GM12878 (cell line): ENCODE data around the gene ADRA2C. TPM values are rescaled to one million over a fixed set of nuclear protein-coding genes. Genes with fewer than 3 reads are reported as not detected.

Source experiments
- ATAC-seq: fragments of 200-7000 bp; cut with Tn5 transposase; 3 replicates; pipeline ENCODE4 v1.9.1; 2020; ENCODE audit warnings: mild to moderate bottlenecking, moderate library complexity
- BruUV-seq: library from RNA; stranded (reverse); fragments of 400-500 nt; replicated peaks from 2 replicates; lab custom pipeline; 2021; lab: Mats Ljungman, UMichigan
- CTCF ChIA-PET: fragments of 300-600 bp; sonication (Branson Sonifier 250); formaldehyde crosslinking; extraction: SDS; loops from one replicate; lab custom pipeline; 2021; ENCODE audit warnings: inconsistent platforms; lab: Yijun Ruan, JAX
- POLR2A ChIA-PET: fragments of 350-600 bp; formaldehyde crosslinking; extraction: SDS; loops from one replicate; lab custom pipeline; 2021; ENCODE audit warnings: inconsistent platforms; lab: Charles Lee
- RAD21 ChIA-PET: fragments of 300-600 bp; sonication (Branson Sonifier 250); formaldehyde crosslinking; loops from one replicate; lab custom pipeline; 2023; ENCODE audit warnings: antibody characterized with exemption; ENCODE audit not compliant: unreplicated experiment; lab: Charles Lee
- SMC1A ChIA-PET: fragments of 300-600 bp; sonication (Branson Sonifier 250); formaldehyde crosslinking; loops from one replicate; lab custom pipeline; 2023; ENCODE audit not compliant: unreplicated experiment, uncharacterized antibody; lab: Charles Lee
- DNase-seq: peaks from one replicate; pipeline ENCODE4 v3.0.0-alpha.2; 2011; ENCODE audit warnings: low read depth, low spot score
- FAIRE-seq: peaks from 3 replicates; lab custom pipeline; 2011; peaks lifted over from hg19 to GRCh38; lab: Jason Lieb, UNC
- H2AFZ ChIP-seq: 2 replicates; pipeline ENCODE4 v1.6.0; 2011; ENCODE audit warnings: low read depth, low read length, control low read depth; ENCODE audit not compliant: control insufficient read depth
- H3K27ac ChIP-seq: 2 replicates; pipeline ENCODE4 v1.5.1; 2011; ENCODE audit warnings: control low read depth; ENCODE audit not compliant: control insufficient read depth, insufficient read depth
- H3K27me3 ChIP-seq, 2 experiments: replicated peaks in 1 of 2; 2 replicates each; pipeline versions ENCODE4 v1.6.0 to v1.6.1; 2011; ENCODE audit warnings: low read length in 1 of 2; ENCODE audit not compliant: control insufficient read depth in 2 of 2, insufficient read depth in 2 of 2
- H3K36me3 ChIP-seq, 2 experiments: 2 replicates each; pipeline ENCODE4 v1.5.1; 2011; ENCODE audit warnings: low read length in 1 of 2; ENCODE audit not compliant: control insufficient read depth in 2 of 2, insufficient read depth in 2 of 2
- H3K4me1 ChIP-seq: 2 replicates; pipeline ENCODE4 v1.6.1; 2011; ENCODE audit warnings: mild to moderate bottlenecking, low read length, moderate library complexity, mixed read lengths; ENCODE audit not compliant: control insufficient read depth, insufficient read depth
- H3K4me2 ChIP-seq: 2 replicates; pipeline ENCODE4 v1.6.0; 2011; ENCODE audit warnings: control low read depth; ENCODE audit not compliant: control insufficient read depth, insufficient read depth
- H3K4me3 ChIP-seq: fragments of 200-600 bp; sonication (generic); 2 replicates; pipeline ENCODE4 v1.5.1; 2016
- H3K79me2 ChIP-seq: 2 replicates; pipeline ENCODE4 v1.6.0; 2011; ENCODE audit warnings: low read length; ENCODE audit not compliant: control insufficient read depth, insufficient read depth
- H3K9ac ChIP-seq: 2 replicates; pipeline ENCODE4 v1.8.0; 2011; ENCODE audit warnings: low read length, control low read depth, mixed read lengths; ENCODE audit not compliant: control insufficient read depth, insufficient read depth
- H3K9me3 ChIP-seq: replicated peaks from 3 replicates; pipeline ENCODE4 v1.5.1; 2011; ENCODE audit warnings: mild to moderate bottlenecking, low read length; ENCODE audit not compliant: control insufficient read depth, insufficient read depth
- H4K20me1 ChIP-seq: 2 replicates; pipeline ENCODE4 v1.6.0; 2011; ENCODE audit not compliant: control insufficient read depth, insufficient read depth
- CEBPB ChIP-seq, 2 experiments: fragments of 150-350 bp in 1 of 2; IDR thresholded peaks; 2 replicates each; pipeline ENCODE4 v1.6.1; 2012 to 2014; ENCODE audit warnings: low read depth in 2 of 2, low read length in 2 of 2, borderline replicate concordance in 1 of 2, inconsistent platforms in 1 of 2
- EP300 ChIP-seq, 2 experiments: fragments of 150-350 bp in 1 of 2; IDR thresholded peaks; 2 replicates each; pipeline ENCODE4 v1.6.1; 2011 to 2012; ENCODE audit warnings: low read depth in 2 of 2, low read length in 2 of 2, borderline replicate concordance in 1 of 2, improper control_type of control experiment in 1 of 2, inconsistent platforms in 1 of 2; ENCODE audit not compliant: control insufficient read depth in 1 of 2
- MEF2A ChIP-seq: IDR thresholded peaks from 2 replicates; pipeline ENCODE4 v1.6.1; 2011; ENCODE audit warnings: low read depth, mild to moderate bottlenecking, low read length, moderate library complexity; ENCODE audit not compliant: insufficient read depth
- MEF2B ChIP-seq: fragments of 450-650 bp; IDR thresholded peaks from 2 replicates; pipeline ENCODE4 v1.6.1; 2018; ENCODE audit warnings: mild to moderate bottlenecking, moderate library complexity; ENCODE audit not compliant: partially characterized antibody, poor library complexity, severe bottlenecking
- NR2C1 ChIP-seq: fragments of 450-650 bp; IDR thresholded peaks from 2 replicates; pipeline ENCODE4 v1.6.1; 2017; ENCODE audit warnings: antibody characterized with exemption, mild to moderate bottlenecking, moderate library complexity
- STAT1 ChIP-seq: fragments of 450-650 bp; conservative IDR thresholded peaks from 2 replicates; pipeline ENCODE4 v1.6.1; 2014; ENCODE audit warnings: antibody characterized with exemption, mild to moderate bottlenecking
- TCF3 ChIP-seq: IDR thresholded peaks from 2 replicates; pipeline ENCODE4 v1.6.1; 2012; ENCODE audit warnings: low read depth, mild to moderate bottlenecking, low read length, borderline replicate concordance; ENCODE audit not compliant: insufficient read depth
- ZNF24 ChIP-seq: fragments of 450-650 bp; IDR thresholded peaks from 2 replicates; pipeline ENCODE4 v1.6.1; 2017; ENCODE audit warnings: antibody characterized with exemption, mild to moderate bottlenecking
- WGBS: methylation state at CpG from one replicate; pipeline ENCODE4 v1.1.6; 2016; ENCODE audit warnings: low lambda C conversion rate; ENCODE audit not compliant: insufficient replicate concordance, insufficient coverage; ENCODE audit errors: missing lambda C conversion rate; 5-methylcytosine and 5-hydroxymethylcytosine counted together
- in situ Hi-C: fragments of 300-500 bp; cut with MboI; formaldehyde crosslinking; loops from 9 replicates; pipeline ENCODE4 v1.14.3; 2018; ENCODE audit warnings: mixed read lengths
- intact Hi-C: fragments of 100-400 bp; cut with micrococcal nuclease; formaldehyde crosslinking; loops from one replicate; pipeline ENCODE4 v1.14.2; 2022; ENCODE audit not compliant: unreplicated experiment
- polyA plus RNA-seq, 11 experiments: library from polyadenylated mRNA; depleted of rRNA in 4 of 11; unstranded in 6 of 11; stranded (reverse) in 5 of 11; fragments of >200 nt; fragmentation: Nextera tagmentation in 4 of 11; fragmentation: Illumina TruSeq in 1 of 11; extraction: Ambion mirVana in 4 of 11; extraction: Trizol in 1 of 11; gene quantifications; 1 replicate in 1 of 11; 2 replicates in 10 of 11; pipeline versions ENCODE4 v1.2.1 to v1.2.3, GENCODE V29; 2011 to 2016; ENCODE audit warnings: inconsistent platforms in 2 of 11, missing spikeins in 2 of 11, low read depth in 1 of 11
- total RNA-seq, 4 experiments: library from RNA; depleted of rRNA in 3 of 4; stranded (reverse); fragments of >200 nt in 3 of 4; fragmentation: Illumina TruSeq in 1 of 4; extraction: Trizol in 1 of 4; gene quantifications; 2 replicates each; pipeline versions ENCODE4 v1.2.1 to v1.2.3, GENCODE V29; 2013 to 2021
- TF ChIP-seq, protein P1 (sequence below): fragments of 450-650 bp; IDR thresholded peaks from 2 replicates; pipeline ENCODE4 v1.6.1; 2017; ENCODE audit warnings: borderline replicate concordance
- TF ChIP-seq, protein P2 (sequence below): fragments of 450-650 bp; IDR thresholded peaks from 2 replicates; pipeline ENCODE4 v1.6.1; 2017; ENCODE audit warnings: low read depth, mild to moderate bottlenecking, moderate library complexity
- TF ChIP-seq, protein P3 (sequence below): IDR thresholded peaks from 2 replicates; pipeline ENCODE4 v1.6.1; 2012; ENCODE audit warnings: mild to moderate bottlenecking, low read depth, low read length

The ADRA2C gene
- total and polyA plus RNA-seq, 10 of the 15 experiments (the other 5 are each of a cell fraction or from before 2014, with no cell fraction given): 0.15 TPM; not detected in 9

DNA sequence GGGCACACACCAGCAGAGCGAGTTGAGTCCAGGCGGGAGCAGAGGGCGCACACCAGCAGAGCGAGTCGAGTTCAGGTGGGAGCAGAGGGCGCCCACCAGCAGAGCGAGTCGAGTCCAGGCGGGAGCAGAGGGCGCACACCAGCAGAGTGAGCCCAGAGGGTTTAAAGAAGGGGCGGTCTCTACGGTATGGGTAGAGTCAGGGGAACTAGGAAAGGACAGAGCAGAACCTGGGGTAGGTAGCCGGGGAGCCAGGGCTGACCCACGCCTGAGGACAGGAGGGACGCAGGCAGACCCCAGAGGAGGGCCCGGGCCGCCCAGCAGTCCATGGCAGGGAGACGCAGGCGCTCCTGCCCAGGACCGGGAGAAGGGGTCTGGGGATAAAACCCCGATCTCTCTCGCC is 22.0 kb upstream of the ADRA2C start:
- Histone ChIP-seq H3K79me2 (no peaks in the 10 kb centered on the region), H3K4me3 (no peak overlapping the region), H3K27ac (no peak overlapping the region), H3K27me3 (no peaks in the 10 kb centered on the region; a peak in 2 of 4 replicates), H3K9me3 (peaks cover 2% of the 10 kb centered on the region; the same call in 2 of the 3 replicates)
- no peak for ATAC-seq
- intact Hi-C loops: no loop called here
- FAIRE-seq: no peak
- TF ChIP-seq CEBPB (IDR thresholded peaks at IDR 0.05; ENCODE audit: borderline replicate concordance in 1 of 2, low read depth in 2 of 2, low read length in 2 of 2) (no peak), NR2C1 (no peak), STAT1 (no peak), EP300 (IDR thresholded peaks at IDR 0.05; ENCODE audit: borderline replicate concordance in 1 of 2, control insufficient read depth in 1 of 2, low read depth in 2 of 2, low read length in 2 of 2) (no peak), TCF3 (no peak), MEF2B (no peak), ZNF24 (no peak), MEF2A (no peak)
- TF ChIP-seq, protein P1, sequence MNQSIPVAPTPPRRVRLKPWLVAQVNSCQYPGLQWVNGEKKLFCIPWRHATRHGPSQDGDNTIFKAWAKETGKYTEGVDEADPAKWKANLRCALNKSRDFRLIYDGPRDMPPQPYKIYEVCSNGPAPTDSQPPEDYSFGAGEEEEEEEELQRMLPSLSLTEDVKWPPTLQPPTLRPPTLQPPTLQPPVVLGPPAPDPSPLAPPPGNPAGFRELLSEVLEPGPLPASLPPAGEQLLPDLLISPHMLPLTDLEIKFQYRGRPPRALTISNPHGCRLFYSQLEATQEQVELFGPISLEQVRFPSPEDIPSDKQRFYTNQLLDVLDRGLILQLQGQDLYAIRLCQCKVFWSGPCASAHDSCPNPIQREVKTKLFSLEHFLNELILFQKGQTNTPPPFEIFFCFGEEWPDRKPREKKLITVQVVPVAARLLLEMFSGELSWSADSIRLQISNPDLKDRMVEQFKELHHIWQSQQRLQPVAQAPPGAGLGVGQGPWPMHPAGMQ: no peak
- TF ChIP-seq, protein P2, sequence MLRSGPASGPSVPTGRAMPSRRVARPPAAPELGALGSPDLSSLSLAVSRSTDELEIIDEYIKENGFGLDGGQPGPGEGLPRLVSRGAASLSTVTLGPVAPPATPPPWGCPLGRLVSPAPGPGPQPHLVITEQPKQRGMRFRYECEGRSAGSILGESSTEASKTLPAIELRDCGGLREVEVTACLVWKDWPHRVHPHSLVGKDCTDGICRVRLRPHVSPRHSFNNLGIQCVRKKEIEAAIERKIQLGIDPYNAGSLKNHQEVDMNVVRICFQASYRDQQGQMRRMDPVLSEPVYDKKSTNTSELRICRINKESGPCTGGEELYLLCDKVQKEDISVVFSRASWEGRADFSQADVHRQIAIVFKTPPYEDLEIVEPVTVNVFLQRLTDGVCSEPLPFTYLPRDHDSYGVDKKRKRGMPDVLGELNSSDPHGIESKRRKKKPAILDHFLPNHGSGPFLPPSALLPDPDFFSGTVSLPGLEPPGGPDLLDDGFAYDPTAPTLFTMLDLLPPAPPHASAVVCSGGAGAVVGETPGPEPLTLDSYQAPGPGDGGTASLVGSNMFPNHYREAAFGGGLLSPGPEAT: no peak
- TF ChIP-seq, protein P3, sequence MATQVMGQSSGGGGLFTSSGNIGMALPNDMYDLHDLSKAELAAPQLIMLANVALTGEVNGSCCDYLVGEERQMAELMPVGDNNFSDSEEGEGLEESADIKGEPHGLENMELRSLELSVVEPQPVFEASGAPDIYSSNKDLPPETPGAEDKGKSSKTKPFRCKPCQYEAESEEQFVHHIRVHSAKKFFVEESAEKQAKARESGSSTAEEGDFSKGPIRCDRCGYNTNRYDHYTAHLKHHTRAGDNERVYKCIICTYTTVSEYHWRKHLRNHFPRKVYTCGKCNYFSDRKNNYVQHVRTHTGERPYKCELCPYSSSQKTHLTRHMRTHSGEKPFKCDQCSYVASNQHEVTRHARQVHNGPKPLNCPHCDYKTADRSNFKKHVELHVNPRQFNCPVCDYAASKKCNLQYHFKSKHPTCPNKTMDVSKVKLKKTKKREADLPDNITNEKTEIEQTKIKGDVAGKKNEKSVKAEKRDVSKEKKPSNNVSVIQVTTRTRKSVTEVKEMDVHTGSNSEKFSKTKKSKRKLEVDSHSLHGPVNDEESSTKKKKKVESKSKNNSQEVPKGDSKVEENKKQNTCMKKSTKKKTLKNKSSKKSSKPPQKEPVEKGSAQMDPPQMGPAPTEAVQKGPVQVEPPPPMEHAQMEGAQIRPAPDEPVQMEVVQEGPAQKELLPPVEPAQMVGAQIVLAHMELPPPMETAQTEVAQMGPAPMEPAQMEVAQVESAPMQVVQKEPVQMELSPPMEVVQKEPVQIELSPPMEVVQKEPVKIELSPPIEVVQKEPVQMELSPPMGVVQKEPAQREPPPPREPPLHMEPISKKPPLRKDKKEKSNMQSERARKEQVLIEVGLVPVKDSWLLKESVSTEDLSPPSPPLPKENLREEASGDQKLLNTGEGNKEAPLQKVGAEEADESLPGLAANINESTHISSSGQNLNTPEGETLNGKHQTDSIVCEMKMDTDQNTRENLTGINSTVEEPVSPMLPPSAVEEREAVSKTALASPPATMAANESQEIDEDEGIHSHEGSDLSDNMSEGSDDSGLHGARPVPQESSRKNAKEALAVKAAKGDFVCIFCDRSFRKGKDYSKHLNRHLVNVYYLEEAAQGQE: no peak
- TF ChIP-seq, all 136 proteins: peak for 0
- SMC1A ChIA-PET: no interaction called here
- H3K4me2 ChIP-seq: no peak overlapping the region
- RAD21 ChIA-PET: no interaction called here
- H3K9ac ChIP-seq: no peak overlapping the region
- DNase-seq: no peak
- no peaks in the 10 kb centered on the region for H3K4me1 ChIP-seq
- BruUV-seq: no TSS peak
- no peak overlapping the region for H2AFZ ChIP-seq
- CTCF ChIA-PET: no interaction called here
- POLR2A ChIA-PET: no interaction called here
- 69% methylated on average over 17 of the region's 22 CpGs for WGBS
- no peaks in the 10 kb centered on the region for H4K20me1 ChIP-seq
- in situ Hi-C loops: no loop called here
- no peaks in the 10 kb centered on the region for H3K36me3 ChIP-seq
